ENCODE results near the gene GYS1.

DNA sequence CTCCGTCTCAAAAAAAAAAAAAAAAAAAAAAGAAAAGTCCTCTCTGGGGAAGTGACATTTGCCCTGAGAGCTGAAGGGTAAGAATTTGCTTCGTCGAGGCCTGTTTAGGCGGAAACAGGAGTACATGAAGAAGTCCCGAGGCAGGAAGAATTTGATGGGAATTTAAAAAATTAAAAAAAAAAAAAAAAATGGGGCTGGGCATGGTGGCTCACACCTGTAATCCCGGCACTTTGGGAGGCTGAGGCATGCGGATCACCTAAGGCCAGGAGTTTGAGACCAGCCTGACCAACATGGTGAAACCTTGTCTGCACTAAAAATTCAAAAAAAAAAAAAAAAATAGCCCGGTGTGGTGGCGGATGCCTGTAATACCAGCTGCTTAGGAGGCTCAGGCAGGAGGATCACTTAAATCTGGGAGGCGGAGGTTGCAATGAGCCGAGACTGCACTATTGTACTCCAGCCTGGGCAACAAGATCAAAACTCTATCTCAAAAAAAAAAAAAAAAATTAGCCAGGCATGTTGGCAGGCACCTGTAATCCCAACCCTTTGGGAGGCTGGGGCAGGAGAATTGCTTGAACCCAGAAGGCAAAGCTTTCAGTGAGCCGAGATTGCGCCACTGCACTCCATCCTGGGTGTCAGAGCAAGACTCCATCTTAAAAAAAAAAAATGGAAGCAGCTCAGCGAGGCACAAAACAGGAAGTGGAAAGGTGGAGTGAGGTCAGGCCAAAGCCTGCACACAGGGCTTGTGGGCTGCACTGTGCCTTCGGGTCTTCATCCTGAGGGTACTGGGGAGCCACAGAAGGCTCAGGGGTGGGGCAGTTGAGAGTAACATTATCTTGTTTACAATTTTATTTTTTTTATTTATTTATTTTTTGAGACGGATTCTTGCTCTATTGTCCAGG is 33.5 kb downstream of the GYS1 start:
- TF ChIP-seq, protein P1, sequence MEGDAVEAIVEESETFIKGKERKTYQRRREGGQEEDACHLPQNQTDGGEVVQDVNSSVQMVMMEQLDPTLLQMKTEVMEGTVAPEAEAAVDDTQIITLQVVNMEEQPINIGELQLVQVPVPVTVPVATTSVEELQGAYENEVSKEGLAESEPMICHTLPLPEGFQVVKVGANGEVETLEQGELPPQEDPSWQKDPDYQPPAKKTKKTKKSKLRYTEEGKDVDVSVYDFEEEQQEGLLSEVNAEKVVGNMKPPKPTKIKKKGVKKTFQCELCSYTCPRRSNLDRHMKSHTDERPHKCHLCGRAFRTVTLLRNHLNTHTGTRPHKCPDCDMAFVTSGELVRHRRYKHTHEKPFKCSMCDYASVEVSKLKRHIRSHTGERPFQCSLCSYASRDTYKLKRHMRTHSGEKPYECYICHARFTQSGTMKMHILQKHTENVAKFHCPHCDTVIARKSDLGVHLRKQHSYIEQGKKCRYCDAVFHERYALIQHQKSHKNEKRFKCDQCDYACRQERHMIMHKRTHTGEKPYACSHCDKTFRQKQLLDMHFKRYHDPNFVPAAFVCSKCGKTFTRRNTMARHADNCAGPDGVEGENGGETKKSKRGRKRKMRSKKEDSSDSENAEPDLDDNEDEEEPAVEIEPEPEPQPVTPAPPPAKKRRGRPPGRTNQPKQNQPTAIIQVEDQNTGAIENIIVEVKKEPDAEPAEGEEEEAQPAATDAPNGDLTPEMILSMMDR (IDR thresholded peaks at IDR 0.05; ENCODE audit: control extremely low read depth in 1 of 3, insufficient read depth in 1 of 3, low read depth in 1 of 3, low read length in 3 of 3): no peak
- TF ChIP-seq MAFK (IDR thresholded peaks at IDR 0.05; ENCODE audit: low read depth, low read length) (no peak), EZH2 (IDR thresholded peaks at IDR 0.05; ENCODE audit: low read depth, low read length, severe bottlenecking) (no peak), CREB1 (IDR thresholded peaks at IDR 0.05) (no peak), SIN3A (conservative IDR thresholded peaks at IDR 0.05 in 1 of 2, IDR thresholded peaks at IDR 0.05 in 1 of 2; ENCODE audit: low read depth in 1 of 2, low read length in 2 of 2) (no peak), KDM4A (IDR thresholded peaks at IDR 0.05; ENCODE audit: low read depth, low read length, severe bottlenecking) (no peak)

Measured in H1 (cell line).